Small intestine (tissue), 7 donors: Measurements from ENCODE around the gene ADAM22. TPM values are rescaled to one million over a fixed set of nuclear protein-coding genes. Genes with fewer than 3 reads are reported as not detected.
A peak's percentile ranks its signal among the peaks of the same experiment; 100 is the strongest.

ENCODE experiments used
- DNase-seq, 2 donors: peaks; one replicate each; pipeline versions ENCODE4 v3.0.0 to v3.0.0-alpha.2; 2013
- FAIRE-seq: peaks from 2 replicates; lab custom pipeline; 2012; peaks lifted over from hg19 to GRCh38; lab: Jason Lieb, UNC
- H3K27ac ChIP-seq, 3 donors: one replicate each; pipeline ENCODE4 v1.5.1; 2013; ENCODE audit warnings: low read length in 2 of 3, mild to moderate bottlenecking in 2 of 3, control low read depth in 1 of 3, inconsistent platforms in 1 of 3, low read depth in 1 of 3, moderate library complexity in 1 of 3
- H3K27me3 ChIP-seq, 3 donors: one replicate each; pipeline ENCODE4 v1.6.1; 2013; ENCODE audit warnings: low read length in 3 of 3, inconsistent platforms in 1 of 3; ENCODE audit not compliant: control insufficient read depth in 3 of 3, insufficient read depth in 3 of 3
- H3K36me3 ChIP-seq, 3 donors: one replicate each; pipeline ENCODE4 v1.6.1; 2013; ENCODE audit warnings: low read length in 3 of 3, inconsistent platforms in 1 of 3, low read depth in 1 of 3, mild to moderate bottlenecking in 1 of 3, moderate library complexity in 1 of 3; ENCODE audit not compliant: control insufficient read depth in 3 of 3, insufficient read depth in 2 of 3
- H3K4me1 ChIP-seq, 3 donors: one replicate each; pipeline ENCODE4 v1.6.1; 2013; ENCODE audit warnings: low read length in 2 of 3, inconsistent platforms in 1 of 3, low read depth in 1 of 3, mild to moderate bottlenecking in 1 of 3, moderate library complexity in 1 of 3; ENCODE audit not compliant: control insufficient read depth in 3 of 3, insufficient read depth in 2 of 3
- H3K4me3 ChIP-seq, 3 donors: one replicate each; pipeline ENCODE4 v1.5.1; 2013; ENCODE audit warnings: low read length in 3 of 3, control low read depth in 1 of 3, inconsistent platforms in 1 of 3, low read depth in 1 of 3, mild to moderate bottlenecking in 1 of 3, moderate library complexity in 1 of 3
- H3K9me3 ChIP-seq, 2 donors: one replicate each; pipeline ENCODE4 v1.6.1; 2013; ENCODE audit warnings: low read depth in 1 of 2, low read length in 1 of 2; ENCODE audit not compliant: control insufficient read depth in 2 of 2, insufficient read depth in 1 of 2
- WGBS, 3 donors: extraction: QIAGEN DNeasy Blood & Tissue Kit; methylation state at CpG; one replicate each; pipeline ENCODE4 v1.1.7; 2013; 5-methylcytosine and 5-hydroxymethylcytosine counted together
- polyA plus RNA-seq, 4 donors: library from polyadenylated mRNA; stranded (reverse) in 3 of 4; unstranded in 1 of 4; fragments of 200-250 nt in 3 of 4; fragments of 120-200 nt in 1 of 4; gene quantifications; one replicate each; pipeline versions ENCODE4 v1.2.1 to v1.2.3, GENCODE V29; 2013
- donor health status: healthy with polysubstance abuse.
- donor health status: control.
- donor health status: control.
- donor health status: Bipolar disorder and iron deficiency.
- donor health status: healthy.

The ADAM22 gene
- polyA plus RNA-seq, 4 donors, result 0.94 to 7.6 TPM; not detected in 2

- FAIRE-seq (no peak), DNase-seq (no peak)
- H3K4me3 ChIP-seq, result peak overlapping the region in 2 of 3 donors; percentile 11 to 56
- H3K27me3 ChIP-seq, result no peaks in the 10 kb centered on the region
- peaks cover 0 to 3% of the 10 kb centered on the region in 2 donors for H3K9me3 ChIP-seq
- H3K36me3 ChIP-seq, result no peaks in the 10 kb centered on the region
- peaks cover 0 to 18% (median 0%) of the 10 kb centered on the region in 3 donors for H3K4me1 ChIP-seq
- WGBS, 3 donors, result 29 to 44% (median 36%) methylated on average over 2 of the region's 2 CpGs
- H3K27ac ChIP-seq, result peak overlapping the region in 2 of 3 donors; percentile 7 to 36
Observed at GRCh38 chr7:88224601-88225275, 290.7 kb downstream of the ADAM22 start.

- H3K36me3 ChIP-seq, result no peaks in the 10 kb centered on the region
- H3K27ac ChIP-seq, result peak overlapping the region in 2 of 3 donors; percentile 64 to 78
- no peaks in the 10 kb centered on the region for H3K27me3 ChIP-seq
- DNase-seq, result no peak
- no peak for FAIRE-seq
- peaks cover 0 to 3% of the 10 kb centered on the region in 2 donors for H3K9me3 ChIP-seq
- peaks cover 0 to 21% (median 0%) of the 10 kb centered on the region in 3 donors for H3K4me1 ChIP-seq
- WGBS, 3 donors, result 29 to 61% (median 46%) methylated on average over 4 of the region's 4 CpGs
- H3K4me3 ChIP-seq, result peak overlapping the region in 2 of 3 donors; percentile 38 to 56
Observed at GRCh38 chr7:88226201-88226600, 292.1 kb downstream of the ADAM22 start.

- H3K4me1 ChIP-seq, result peaks cover 0 to 21% (median 0%) of the 10 kb centered on the region in 3 donors
- no peaks in the 10 kb centered on the region for H3K27me3 ChIP-seq
- peak overlapping the region; percentile 58 to 78 (median 64) for H3K27ac ChIP-seq
- H3K9me3 ChIP-seq, result peaks cover 0 to 3% of the 10 kb centered on the region in 2 donors
- 13 to 76% (median 42%) methylated on average over 6 of the region's 6 CpGs for WGBS, 3 donors
- DNase-seq (peak; percentile 94 to 95), FAIRE-seq (no peak)
- no peaks in the 10 kb centered on the region for H3K36me3 ChIP-seq
- peak overlapping the region in 2 of 3 donors; percentile 38 to 56 for H3K4me3 ChIP-seq
Observed at GRCh38 chr7:88226886-88227516, 292.9 kb downstream of the ADAM22 start.

- Histone ChIP-seq H3K27me3 (no peaks in the 10 kb centered on the region), H3K4me3 (no peak overlapping the region), H3K36me3 (no peaks in the 10 kb centered on the region), H3K4me1 (peaks cover 0 to 21% (median 0%) of the 10 kb centered on the region in 3 donors), H3K9me3 (peaks cover 0 to 3% of the 10 kb centered on the region in 2 donors), H3K27ac (peak overlapping the region; percentile 37 to 75 (median 66))
- 28 to 70% (median 47%) methylated on average over 4 of the region's 4 CpGs for WGBS, 3 donors
- peak; percentile 85 to 92 for DNase-seq
- FAIRE-seq, result no peak
Observed at GRCh38 chr7:88229302-88229995, 295.4 kb downstream of the ADAM22 start.

- H3K4me3 ChIP-seq, result no peak overlapping the region
- H3K27me3 ChIP-seq, result no peaks in the 10 kb centered on the region
- peaks cover 0 to 16% (median 0%) of the 10 kb centered on the region in 3 donors for H3K4me1 ChIP-seq
- H3K9me3 ChIP-seq, result peaks cover 0 to 3% of the 10 kb centered on the region in 2 donors
- H3K27ac ChIP-seq, result peak overlapping the region in 1 of 3 donors; percentile 66
- H3K36me3 ChIP-seq, result no peaks in the 10 kb centered on the region
- FAIRE-seq (no peak), DNase-seq (peak in 1 of 2 donors; percentile 72)
- 57 to 67% (median 57%) methylated on average over 5 of the region's 5 CpGs for WGBS, 3 donors
Observed at GRCh38 chr7:88230646-88231045, 296.6 kb downstream of the ADAM22 start.

GRCh38 chr7:88233828-88234227, 299.8 kb downstream of the ADAM22 start:
- Histone ChIP-seq H3K27ac (no peak overlapping the region), H3K4me1 (peaks cover 0 to 6% (median 0%) of the 10 kb centered on the region in 3 donors), H3K27me3 (no peaks in the 10 kb centered on the region), H3K9me3 (no peaks in the 10 kb centered on the region), H3K36me3 (no peaks in the 10 kb centered on the region), H3K4me3 (no peak overlapping the region)
- no peak for FAIRE-seq
- peak in 1 of 2 donors; percentile 55 for DNase-seq

GRCh38 chr7:88239852-88240251, 305.8 kb downstream of the ADAM22 start:
- FAIRE-seq, result no peak
- no peaks in the 10 kb centered on the region for H3K4me1 ChIP-seq
- 87 to 95% (median 90%) methylated on average over 1 of the region's 1 CpG for WGBS, 3 donors

GRCh38 chr7:88243345-88243909, 309.4 kb downstream of the ADAM22 start:
- no peaks in the 10 kb centered on the region for H3K4me1 ChIP-seq
- FAIRE-seq (peak; percentile 81), DNase-seq (peak; percentile 55 to 68)
- no peaks in the 10 kb centered on the region for H3K36me3 ChIP-seq
- no peak overlapping the region for H3K4me3 ChIP-seq
- H3K9me3 ChIP-seq, result no peaks in the 10 kb centered on the region
- WGBS, 3 donors, result 28 to 35% (median 30%) methylated on average over 2 of the region's 2 CpGs
- H3K27ac ChIP-seq, result no peak overlapping the region
- H3K27me3 ChIP-seq, result no peaks in the 10 kb centered on the region

More at GRCh38 chr7:88239852-88240251, 305.8 kb downstream of the ADAM22 start:
- no peaks in the 10 kb centered on the region for H3K27me3 ChIP-seq
- H3K27ac ChIP-seq, result no peak overlapping the region
- H3K4me3 ChIP-seq, result no peak overlapping the region
- DNase-seq, result no peak
- no peaks in the 10 kb centered on the region for H3K36me3 ChIP-seq
- H3K9me3 ChIP-seq, result no peaks in the 10 kb centered on the region
